GM12878 (cell line): ENCODE data around the gene SLC5A11. TPM values are rescaled to one million over a fixed set of nuclear protein-coding genes. Genes with fewer than 3 reads are reported as not detected.
A peak's percentile ranks its signal among the peaks of the same experiment; 100 is the strongest.

ENCODE experiments used
- ATAC-seq: fragments of 200-7000 bp; cut with Tn5 transposase; 3 replicates; pipeline ENCODE4 v1.9.1; 2020; ENCODE audit warnings: mild to moderate bottlenecking, moderate library complexity
- BruUV-seq: library from RNA; stranded (reverse); fragments of 400-500 nt; replicated peaks from 2 replicates; lab custom pipeline; 2021; lab: Mats Ljungman, UMichigan
- CTCF ChIA-PET: fragments of 300-600 bp; sonication (Branson Sonifier 250); formaldehyde crosslinking; extraction: SDS; loops from one replicate; lab custom pipeline; 2021; ENCODE audit warnings: inconsistent platforms; lab: Yijun Ruan, JAX
- POLR2A ChIA-PET: fragments of 350-600 bp; formaldehyde crosslinking; extraction: SDS; loops from one replicate; lab custom pipeline; 2021; ENCODE audit warnings: inconsistent platforms; lab: Charles Lee
- RAD21 ChIA-PET: fragments of 300-600 bp; sonication (Branson Sonifier 250); formaldehyde crosslinking; loops from one replicate; lab custom pipeline; 2023; ENCODE audit warnings: antibody characterized with exemption; ENCODE audit not compliant: unreplicated experiment; lab: Charles Lee
- SMC1A ChIA-PET: fragments of 300-600 bp; sonication (Branson Sonifier 250); formaldehyde crosslinking; loops from one replicate; lab custom pipeline; 2023; ENCODE audit not compliant: unreplicated experiment, uncharacterized antibody; lab: Charles Lee
- DNase-seq: peaks from one replicate; pipeline ENCODE4 v3.0.0-alpha.2; 2011; ENCODE audit warnings: low read depth, low spot score
- FAIRE-seq: peaks from 3 replicates; lab custom pipeline; 2011; peaks lifted over from hg19 to GRCh38; lab: Jason Lieb, UNC
- H2AFZ ChIP-seq: 2 replicates; pipeline ENCODE4 v1.6.0; 2011; ENCODE audit warnings: low read depth, low read length, control low read depth; ENCODE audit not compliant: control insufficient read depth
- H3K27ac ChIP-seq: 2 replicates; pipeline ENCODE4 v1.5.1; 2011; ENCODE audit warnings: control low read depth; ENCODE audit not compliant: control insufficient read depth, insufficient read depth
- H3K27me3 ChIP-seq, 2 experiments: replicated peaks in 1 of 2; 2 replicates each; pipeline versions ENCODE4 v1.6.0 to v1.6.1; 2011; ENCODE audit warnings: low read length in 1 of 2; ENCODE audit not compliant: control insufficient read depth in 2 of 2, insufficient read depth in 2 of 2
- H3K36me3 ChIP-seq, 2 experiments: 2 replicates each; pipeline ENCODE4 v1.5.1; 2011; ENCODE audit warnings: low read length in 1 of 2; ENCODE audit not compliant: control insufficient read depth in 2 of 2, insufficient read depth in 2 of 2
- H3K4me1 ChIP-seq: 2 replicates; pipeline ENCODE4 v1.6.1; 2011; ENCODE audit warnings: mild to moderate bottlenecking, low read length, moderate library complexity, mixed read lengths; ENCODE audit not compliant: control insufficient read depth, insufficient read depth
- H3K4me2 ChIP-seq: 2 replicates; pipeline ENCODE4 v1.6.0; 2011; ENCODE audit warnings: control low read depth; ENCODE audit not compliant: control insufficient read depth, insufficient read depth
- H3K4me3 ChIP-seq: fragments of 200-600 bp; sonication (generic); 2 replicates; pipeline ENCODE4 v1.5.1; 2016
- H3K79me2 ChIP-seq: 2 replicates; pipeline ENCODE4 v1.6.0; 2011; ENCODE audit warnings: low read length; ENCODE audit not compliant: control insufficient read depth, insufficient read depth
- H3K9ac ChIP-seq: 2 replicates; pipeline ENCODE4 v1.8.0; 2011; ENCODE audit warnings: low read length, control low read depth, mixed read lengths; ENCODE audit not compliant: control insufficient read depth, insufficient read depth
- H3K9me3 ChIP-seq: replicated peaks from 3 replicates; pipeline ENCODE4 v1.5.1; 2011; ENCODE audit warnings: mild to moderate bottlenecking, low read length; ENCODE audit not compliant: control insufficient read depth, insufficient read depth
- H4K20me1 ChIP-seq: 2 replicates; pipeline ENCODE4 v1.6.0; 2011; ENCODE audit not compliant: control insufficient read depth, insufficient read depth
- EP300 ChIP-seq, 2 experiments: fragments of 150-350 bp in 1 of 2; IDR thresholded peaks; 2 replicates each; pipeline ENCODE4 v1.6.1; 2011 to 2012; ENCODE audit warnings: low read depth in 2 of 2, low read length in 2 of 2, borderline replicate concordance in 1 of 2, improper control_type of control experiment in 1 of 2, inconsistent platforms in 1 of 2; ENCODE audit not compliant: control insufficient read depth in 1 of 2
- WGBS: methylation state at CpG from one replicate; pipeline ENCODE4 v1.1.6; 2016; ENCODE audit warnings: low lambda C conversion rate; ENCODE audit not compliant: insufficient replicate concordance, insufficient coverage; ENCODE audit errors: missing lambda C conversion rate; 5-methylcytosine and 5-hydroxymethylcytosine counted together
- in situ Hi-C: fragments of 300-500 bp; cut with MboI; formaldehyde crosslinking; loops from 9 replicates; pipeline ENCODE4 v1.14.3; 2018; ENCODE audit warnings: mixed read lengths
- intact Hi-C: fragments of 100-400 bp; cut with micrococcal nuclease; formaldehyde crosslinking; loops from one replicate; pipeline ENCODE4 v1.14.2; 2022; ENCODE audit not compliant: unreplicated experiment
- polyA plus RNA-seq, 11 experiments: library from polyadenylated mRNA; depleted of rRNA in 4 of 11; unstranded in 6 of 11; stranded (reverse) in 5 of 11; fragments of >200 nt; fragmentation: Nextera tagmentation in 4 of 11; fragmentation: Illumina TruSeq in 1 of 11; extraction: Ambion mirVana in 4 of 11; extraction: Trizol in 1 of 11; gene quantifications; 1 replicate in 1 of 11; 2 replicates in 10 of 11; pipeline versions ENCODE4 v1.2.1 to v1.2.3, GENCODE V29; 2011 to 2016; ENCODE audit warnings: inconsistent platforms in 2 of 11, missing spikeins in 2 of 11, low read depth in 1 of 11
- total RNA-seq, 4 experiments: library from RNA; depleted of rRNA in 3 of 4; stranded (reverse); fragments of >200 nt in 3 of 4; fragmentation: Illumina TruSeq in 1 of 4; extraction: Trizol in 1 of 4; gene quantifications; 2 replicates each; pipeline versions ENCODE4 v1.2.1 to v1.2.3, GENCODE V29; 2013 to 2021
- TF ChIP-seq, protein P1 (sequence below): fragments of 450-650 bp; IDR thresholded peaks from 2 replicates; pipeline ENCODE4 v1.6.1; 2016; ENCODE audit warnings: mild to moderate bottlenecking, moderate library complexity, borderline replicate concordance
- TF ChIP-seq, protein P2 (sequence below): fragments of 450-650 bp; IDR thresholded peaks from 2 replicates; pipeline ENCODE4 v1.6.1; 2017; ENCODE audit warnings: mild to moderate bottlenecking, moderate library complexity

Gene SLC5A11
- total and polyA plus RNA-seq, 10 of the 15 experiments (the other 5 are each of a cell fraction or from before 2014, with no cell fraction given): 0.10 TPM; not detected in 9

DNA sequence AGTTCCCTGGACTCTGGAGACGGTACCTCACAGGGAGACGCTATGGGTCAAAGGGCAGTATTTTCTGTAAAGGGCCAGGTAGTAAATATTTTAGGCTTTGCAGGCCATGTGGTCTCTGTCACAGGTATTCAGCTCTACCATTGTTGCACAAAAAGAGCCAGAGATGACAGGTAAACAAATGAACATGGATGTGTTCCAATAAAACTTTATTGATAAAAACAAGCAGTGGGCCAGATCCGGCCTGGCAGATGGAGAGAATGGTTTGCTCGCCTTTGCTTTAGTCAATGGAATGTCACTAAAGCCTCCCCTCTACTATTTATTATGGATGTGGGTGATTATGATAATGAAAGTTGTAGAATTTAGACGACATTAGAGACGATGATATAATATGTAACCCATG, 8.9 kb upstream of the SLC5A11 start:
- no peaks in the 10 kb centered on the region for H3K36me3 ChIP-seq
- no peak for FAIRE-seq
- H3K79me2 ChIP-seq: no peaks in the 10 kb centered on the region
- in situ Hi-C loops: no loop called here
- RAD21 ChIA-PET: no interaction called here
- no peaks in the 10 kb centered on the region for H3K27me3 ChIP-seq
- no peak for ATAC-seq
- BruUV-seq: no TSS peak
- no peak overlapping the region for H3K4me3 ChIP-seq
- H3K4me2 ChIP-seq: no peak overlapping the region
- no peaks in the 10 kb centered on the region for H3K4me1 ChIP-seq
- intact Hi-C loops: loop anchor here (10.0 kb wide), 2 partner anchors 278 to 388 kb away; partner anchors contain the start of gene LCMT1
- POLR2A ChIA-PET: no interaction called here
- H3K27ac ChIP-seq: no peak overlapping the region
- H3K9me3 ChIP-seq: no peaks in the 10 kb centered on the region
- no peak for DNase-seq
- CTCF ChIA-PET: no interaction called here
- no peak overlapping the region for H2AFZ ChIP-seq
- 83% methylated on average over 6 of the region's 6 CpGs for WGBS
- no peaks in the 10 kb centered on the region for H4K20me1 ChIP-seq
- H3K9ac ChIP-seq: no peak overlapping the region
- TF ChIP-seq EP300 (IDR thresholded peaks at IDR 0.05; ENCODE audit: borderline replicate concordance in 1 of 2, control insufficient read depth in 1 of 2, low read depth in 2 of 2, low read length in 2 of 2): no peak
- TF ChIP-seq, protein P1, sequence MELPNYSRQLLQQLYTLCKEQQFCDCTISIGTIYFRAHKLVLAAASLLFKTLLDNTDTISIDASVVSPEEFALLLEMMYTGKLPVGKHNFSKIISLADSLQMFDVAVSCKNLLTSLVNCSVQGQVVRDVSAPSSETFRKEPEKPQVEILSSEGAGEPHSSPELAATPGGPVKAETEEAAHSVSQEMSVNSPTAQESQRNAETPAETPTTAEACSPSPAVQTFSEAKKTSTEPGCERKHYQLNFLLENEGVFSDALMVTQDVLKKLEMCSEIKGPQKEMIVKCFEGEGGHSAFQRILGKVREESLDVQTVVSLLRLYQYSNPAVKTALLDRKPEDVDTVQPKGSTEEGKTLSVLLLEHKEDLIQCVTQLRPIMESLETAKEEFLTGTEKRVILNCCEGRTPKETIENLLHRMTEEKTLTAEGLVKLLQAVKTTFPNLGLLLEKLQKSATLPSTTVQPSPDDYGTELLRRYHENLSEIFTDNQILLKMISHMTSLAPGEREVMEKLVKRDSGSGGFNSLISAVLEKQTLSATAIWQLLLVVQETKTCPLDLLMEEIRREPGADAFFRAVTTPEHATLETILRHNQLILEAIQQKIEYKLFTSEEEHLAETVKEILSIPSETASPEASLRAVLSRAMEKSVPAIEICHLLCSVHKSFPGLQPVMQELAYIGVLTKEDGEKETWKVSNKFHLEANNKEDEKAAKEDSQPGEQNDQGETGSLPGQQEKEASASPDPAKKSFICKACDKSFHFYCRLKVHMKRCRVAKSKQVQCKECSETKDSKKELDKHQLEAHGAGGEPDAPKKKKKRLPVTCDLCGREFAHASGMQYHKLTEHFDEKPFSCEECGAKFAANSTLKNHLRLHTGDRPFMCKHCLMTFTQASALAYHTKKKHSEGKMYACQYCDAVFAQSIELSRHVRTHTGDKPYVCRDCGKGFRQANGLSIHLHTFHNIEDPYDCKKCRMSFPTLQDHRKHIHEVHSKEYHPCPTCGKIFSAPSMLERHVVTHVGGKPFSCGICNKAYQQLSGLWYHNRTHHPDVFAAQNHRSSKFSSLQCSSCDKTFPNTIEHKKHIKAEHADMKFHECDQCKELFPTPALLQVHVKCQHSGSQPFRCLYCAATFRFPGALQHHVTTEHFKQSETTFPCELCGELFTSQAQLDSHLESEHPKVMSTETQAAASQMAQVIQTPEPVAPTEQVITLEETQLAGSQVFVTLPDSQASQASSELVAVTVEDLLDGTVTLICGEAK: peak; percentile 50; the same call in 1 of the 2 replicates
- TF ChIP-seq, protein P2, sequence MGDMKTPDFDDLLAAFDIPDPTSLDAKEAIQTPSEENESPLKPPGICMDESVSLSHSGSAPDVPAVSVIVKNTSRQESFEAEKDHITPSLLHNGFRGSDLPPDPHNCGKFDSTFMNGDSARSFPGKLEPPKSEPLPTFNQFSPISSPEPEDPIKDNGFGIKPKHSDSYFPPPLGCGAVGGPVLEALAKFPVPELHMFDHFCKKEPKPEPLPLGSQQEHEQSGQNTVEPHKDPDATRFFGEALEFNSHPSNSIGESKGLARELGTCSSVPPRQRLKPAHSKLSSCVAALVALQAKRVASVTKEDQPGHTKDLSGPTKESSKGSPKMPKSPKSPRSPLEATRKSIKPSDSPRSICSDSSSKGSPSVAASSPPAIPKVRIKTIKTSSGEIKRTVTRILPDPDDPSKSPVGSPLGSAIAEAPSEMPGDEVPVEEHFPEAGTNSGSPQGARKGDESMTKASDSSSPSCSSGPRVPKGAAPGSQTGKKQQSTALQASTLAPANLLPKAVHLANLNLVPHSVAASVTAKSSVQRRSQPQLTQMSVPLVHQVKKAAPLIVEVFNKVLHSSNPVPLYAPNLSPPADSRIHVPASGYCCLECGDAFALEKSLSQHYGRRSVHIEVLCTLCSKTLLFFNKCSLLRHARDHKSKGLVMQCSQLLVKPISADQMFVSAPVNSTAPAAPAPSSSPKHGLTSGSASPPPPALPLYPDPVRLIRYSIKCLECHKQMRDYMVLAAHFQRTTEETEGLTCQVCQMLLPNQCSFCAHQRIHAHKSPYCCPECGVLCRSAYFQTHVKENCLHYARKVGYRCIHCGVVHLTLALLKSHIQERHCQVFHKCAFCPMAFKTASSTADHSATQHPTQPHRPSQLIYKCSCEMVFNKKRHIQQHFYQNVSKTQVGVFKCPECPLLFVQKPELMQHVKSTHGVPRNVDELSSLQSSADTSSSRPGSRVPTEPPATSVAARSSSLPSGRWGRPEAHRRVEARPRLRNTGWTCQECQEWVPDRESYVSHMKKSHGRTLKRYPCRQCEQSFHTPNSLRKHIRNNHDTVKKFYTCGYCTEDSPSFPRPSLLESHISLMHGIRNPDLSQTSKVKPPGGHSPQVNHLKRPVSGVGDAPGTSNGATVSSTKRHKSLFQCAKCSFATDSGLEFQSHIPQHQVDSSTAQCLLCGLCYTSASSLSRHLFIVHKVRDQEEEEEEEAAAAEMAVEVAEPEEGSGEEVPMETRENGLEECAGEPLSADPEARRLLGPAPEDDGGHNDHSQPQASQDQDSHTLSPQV: no peak
- TF ChIP-seq, all 136 proteins: peak for 1
- SMC1A ChIA-PET: no interaction called here
